Epithelial cell of prostate (primary cell): ENCODE data around the gene XRN2.
A peak's percentile ranks its signal among the peaks of the same experiment; 100 is the strongest.
"Not testable (repeated sequence)": the region's sequence is repeated elsewhere in the genome, so short reads cannot be mapped to it uniquely, and the experiment has no call there.

Experiments used
- DNase-seq: peaks from one replicate; pipeline ENCODE4 v3.0.0-alpha.2; 2011; ENCODE audit warnings: low read depth, low spot score
- H3K27ac ChIP-seq: fragments of 450-650 bp; 2 replicates; pipeline ENCODE4 v1.5.1; 2017; ENCODE audit warnings: mild to moderate bottlenecking

XRN2 gene

DNA sequence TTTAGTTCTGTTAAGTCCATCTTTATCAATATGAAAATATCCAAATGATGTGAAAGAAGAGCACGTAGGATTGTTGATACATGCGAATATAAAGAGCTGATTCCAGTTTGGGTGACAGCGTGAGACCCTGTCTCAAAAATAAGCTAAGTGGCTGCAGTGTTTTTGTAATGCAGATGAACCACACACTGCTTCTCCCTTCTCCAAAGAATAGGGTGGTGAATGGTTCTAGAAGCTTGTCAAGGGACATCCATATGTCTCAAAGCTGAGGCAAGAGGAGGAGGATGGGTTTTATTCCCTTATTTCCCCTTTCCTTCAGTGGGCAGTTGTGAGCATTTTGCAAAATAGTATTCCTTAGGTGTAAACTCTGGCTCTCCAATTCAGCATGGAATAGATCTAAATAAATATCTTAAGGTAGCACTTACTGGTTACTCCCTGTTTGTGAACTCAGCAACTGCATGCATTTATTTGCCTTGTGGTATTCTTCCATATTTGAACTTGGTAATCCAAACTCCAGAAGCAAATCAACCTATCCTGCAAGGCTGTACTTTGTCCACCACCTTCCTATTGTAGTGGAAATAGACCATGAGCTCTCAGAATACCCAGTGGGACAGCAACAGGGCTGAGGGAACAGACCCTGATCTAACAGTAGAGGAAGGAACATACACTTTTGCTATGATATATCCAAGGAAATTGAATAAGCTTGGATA, 38.0 kb downstream of the XRN2 start:
- no peak for DNase-seq
- no peak overlapping the region for H3K27ac ChIP-seq

- no peak overlapping the region for H3K27ac ChIP-seq
- DNase-seq, result no peak
Measured at GRCh38 chr20:21342656-21343345, 39.7 kb downstream of the XRN2 start.

DNA sequence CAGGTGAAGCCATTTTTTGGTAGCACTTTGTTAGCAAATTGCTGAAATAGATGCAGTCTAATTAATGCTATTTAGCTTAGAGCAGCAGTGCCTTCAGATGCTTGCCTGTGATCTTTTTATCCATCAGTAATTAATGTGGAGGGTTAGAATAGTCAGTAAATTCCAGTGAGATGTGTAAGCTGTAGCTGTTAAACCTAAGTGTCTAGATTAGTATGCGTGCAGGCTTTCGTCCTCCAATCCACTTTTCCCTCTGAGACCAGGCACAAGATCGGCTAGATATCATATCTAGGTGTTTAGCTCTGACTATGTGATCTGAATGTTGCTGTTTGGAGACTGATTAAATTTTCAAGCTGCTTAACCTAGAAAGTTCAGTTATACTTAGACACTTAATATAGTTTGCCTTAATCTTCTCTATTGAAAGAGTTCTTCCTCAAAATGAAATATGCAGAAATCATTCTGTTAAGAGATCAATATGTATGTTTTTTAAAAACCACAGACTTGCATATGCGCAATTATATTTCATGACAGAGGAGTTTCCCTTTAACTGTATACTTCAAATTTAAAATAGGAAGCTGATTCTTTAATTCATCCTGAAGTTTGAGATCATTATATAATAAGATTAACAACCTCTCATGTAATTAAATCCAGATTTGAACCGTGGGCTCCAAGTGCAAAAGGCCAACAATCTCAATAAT, 41.2 kb downstream of the XRN2 start:
- DNase-seq, result no peak
- H3K27ac ChIP-seq, result no peak overlapping the region

GRCh38 chr20:21344961-21345360, 41.8 kb downstream of the XRN2 start:
- no peak overlapping the region for H3K27ac ChIP-seq
- no peak for DNase-seq

DNA sequence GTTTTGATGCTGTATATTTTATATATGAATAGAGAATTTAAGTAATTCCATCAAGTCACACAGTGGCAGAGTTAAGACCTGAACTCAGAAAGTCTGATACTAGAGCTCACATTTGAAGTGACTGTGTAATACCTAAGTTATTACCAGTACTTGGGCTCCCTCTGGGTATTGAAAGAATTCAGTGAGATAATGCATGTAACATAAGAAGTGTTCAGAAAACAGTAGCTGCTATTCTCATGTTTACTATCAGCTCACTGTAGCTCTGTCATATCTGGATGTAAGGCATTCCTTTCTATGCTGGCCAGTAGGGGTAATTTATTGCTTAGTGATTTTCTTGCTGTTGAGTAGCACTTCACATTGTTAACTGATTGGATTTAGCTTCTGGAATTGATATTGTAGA, 49.6 kb downstream of the XRN2 start:
- no peak overlapping the region for H3K27ac ChIP-seq
- DNase-seq, result no peak

GRCh38 chr20:21353236-21353635, 50.1 kb downstream of the XRN2 start:
- DNase-seq, result no peak
- H3K27ac ChIP-seq, result no peak overlapping the region

DNA sequence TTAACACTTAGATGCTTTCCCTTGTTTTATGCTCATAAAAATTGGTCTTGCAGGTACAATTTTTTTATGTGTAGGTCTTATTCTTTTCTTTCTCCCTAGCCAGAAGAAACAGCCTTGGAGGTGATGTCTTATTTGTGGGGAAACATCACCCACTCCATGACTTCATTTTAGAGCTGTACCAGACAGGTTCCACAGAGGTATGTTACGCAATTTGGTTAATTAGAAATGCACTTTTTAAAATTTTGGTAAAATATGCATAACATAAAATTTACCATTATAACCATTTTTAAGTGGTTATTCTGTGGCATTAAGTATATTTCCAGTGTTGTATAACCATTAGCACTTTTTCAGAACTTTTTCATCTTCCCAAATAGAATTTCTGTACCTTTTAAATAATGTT, 52.9 kb downstream of the XRN2 start:
- H3K27ac ChIP-seq, result no peak overlapping the region
- DNase-seq, result no peak

DNA sequence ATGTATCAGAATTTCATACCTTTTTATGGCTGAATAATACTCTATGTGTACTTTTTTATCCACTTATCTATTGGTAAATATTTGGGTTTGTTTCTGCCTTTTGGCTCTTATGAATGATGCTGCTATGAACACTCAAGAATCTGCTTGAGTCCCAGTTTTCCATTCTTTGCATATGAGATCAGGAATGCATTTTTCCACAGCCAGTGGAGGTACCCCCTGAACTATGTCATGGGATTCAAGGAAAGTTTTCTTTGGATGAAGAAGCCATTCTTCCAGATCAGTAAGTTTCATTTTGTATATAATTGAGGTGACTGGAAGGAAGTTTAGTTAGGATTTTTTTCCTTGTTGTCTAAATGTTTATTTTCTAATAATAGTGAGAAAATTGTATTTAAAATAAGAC, 53.3 kb downstream of the XRN2 start:
- DNase-seq, result no peak
- H3K27ac ChIP-seq, result no peak overlapping the region

GRCh38 chr20:21357844-21358243, 54.7 kb downstream of the XRN2 start:
- DNase-seq, result no peak
- H3K27ac ChIP-seq, result no peak overlapping the region

DNA sequence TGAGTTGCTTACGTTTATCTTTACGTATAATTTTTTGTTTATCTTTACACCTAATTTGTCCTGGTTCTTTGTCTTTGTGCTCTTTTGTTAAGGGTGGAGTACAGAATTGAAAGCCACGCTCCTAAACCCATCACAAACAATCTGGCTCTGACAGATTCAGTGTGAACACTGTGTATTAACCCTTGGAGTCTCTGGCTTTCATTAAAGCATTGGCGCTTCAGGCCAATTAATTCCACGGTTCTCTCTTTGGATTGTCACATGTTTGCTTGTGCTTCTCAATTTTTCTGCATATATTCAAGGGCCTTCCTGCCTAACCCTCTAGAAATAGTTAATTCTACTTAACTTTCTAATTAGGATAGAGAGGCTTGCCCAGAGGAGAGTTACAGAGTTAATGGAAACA, 55.6 kb downstream of the XRN2 start:
- H3K27ac ChIP-seq, result no peak overlapping the region
- DNase-seq, result no peak

GRCh38 chr20:21360705-21361104, 57.6 kb downstream of the XRN2 start:
- peak overlapping the region; percentile 38 for H3K27ac ChIP-seq
- no peak for DNase-seq

DNA sequence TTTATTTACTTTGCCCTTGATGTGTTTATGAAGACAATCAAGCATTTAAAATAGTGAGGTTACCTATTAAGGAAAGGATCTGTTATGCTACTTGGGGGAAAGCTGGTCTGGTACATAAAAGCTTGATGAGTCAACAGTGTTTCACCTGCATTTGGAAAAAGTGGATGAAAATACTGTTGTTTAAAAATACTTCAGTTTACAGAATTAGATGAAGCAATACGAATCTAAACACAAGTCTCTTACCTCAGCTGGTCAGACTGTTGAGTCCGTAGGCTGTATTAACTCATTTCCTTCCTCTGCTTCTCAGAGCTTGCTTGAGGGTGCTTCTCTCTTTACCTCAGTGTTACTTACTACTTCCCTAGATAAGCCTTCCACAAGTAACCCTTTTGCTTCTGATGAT, 58.1 kb downstream of the XRN2 start:
- peak overlapping the region; percentile 38 for H3K27ac ChIP-seq
- DNase-seq, result no peak

- no peak overlapping the region for H3K27ac ChIP-seq
- no peak for DNase-seq
Measured at GRCh38 chr20:21364413-21364812, 61.3 kb downstream of the XRN2 start.

DNA sequence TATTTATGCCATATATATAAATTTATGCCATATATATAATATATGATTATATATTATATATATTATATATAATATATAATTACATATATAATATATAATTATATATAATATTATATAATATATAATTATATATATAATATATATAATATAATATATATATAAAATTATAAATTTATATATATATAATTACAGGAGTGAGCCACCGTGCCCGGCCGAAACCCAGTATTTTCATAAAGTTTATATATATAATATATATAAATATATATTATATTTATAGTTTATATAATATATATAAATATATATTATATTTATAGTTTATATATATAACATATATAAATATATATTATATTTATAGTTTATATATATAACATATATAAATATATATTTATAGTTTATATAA, 62.6 kb downstream of the XRN2 start:
- no peak overlapping the region for H3K27ac ChIP-seq
- DNase-seq, result no peak

DNA sequence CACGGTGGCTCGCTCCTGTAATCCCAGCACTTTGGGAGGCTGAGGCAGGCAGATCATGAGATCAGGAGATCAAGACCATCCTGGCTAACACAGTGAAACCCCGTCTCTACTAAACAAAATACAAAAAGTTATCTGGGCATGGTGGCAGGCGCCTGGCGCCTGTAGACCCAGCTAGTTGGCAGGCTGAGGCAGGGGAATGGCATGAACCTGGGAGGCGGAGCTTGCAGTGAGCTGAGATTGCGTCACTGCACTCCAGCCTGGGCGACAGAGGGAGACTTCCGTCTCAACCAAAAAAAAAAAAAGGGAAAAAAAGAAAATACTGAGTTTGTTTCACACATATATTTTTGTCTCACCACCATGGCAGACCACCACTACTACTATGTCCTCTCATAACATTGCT, 63.1 kb downstream of the XRN2 start:
- not testable (repeated sequence) for H3K27ac ChIP-seq, DNase-seq

DNA sequence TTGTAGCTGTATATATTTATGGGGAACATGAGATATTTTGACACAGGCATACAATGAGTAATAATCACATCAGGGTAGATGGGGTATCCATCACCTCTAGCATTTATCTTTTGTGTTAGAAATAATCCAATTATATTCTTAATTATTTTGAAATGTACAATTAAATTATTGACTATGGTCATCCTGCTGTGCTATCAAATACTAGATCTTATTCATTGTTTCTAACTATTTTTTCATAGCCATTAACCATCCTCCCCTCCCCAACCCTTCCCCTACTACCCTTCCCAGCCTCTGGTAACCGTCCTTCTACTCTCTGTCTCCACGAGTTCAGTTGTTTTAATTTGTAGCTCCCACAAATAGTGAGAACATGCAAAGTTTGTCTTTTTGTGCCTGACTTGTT, 65.7 kb downstream of the XRN2 start:
- H3K27ac ChIP-seq, result no peak overlapping the region
- no peak for DNase-seq

DNA sequence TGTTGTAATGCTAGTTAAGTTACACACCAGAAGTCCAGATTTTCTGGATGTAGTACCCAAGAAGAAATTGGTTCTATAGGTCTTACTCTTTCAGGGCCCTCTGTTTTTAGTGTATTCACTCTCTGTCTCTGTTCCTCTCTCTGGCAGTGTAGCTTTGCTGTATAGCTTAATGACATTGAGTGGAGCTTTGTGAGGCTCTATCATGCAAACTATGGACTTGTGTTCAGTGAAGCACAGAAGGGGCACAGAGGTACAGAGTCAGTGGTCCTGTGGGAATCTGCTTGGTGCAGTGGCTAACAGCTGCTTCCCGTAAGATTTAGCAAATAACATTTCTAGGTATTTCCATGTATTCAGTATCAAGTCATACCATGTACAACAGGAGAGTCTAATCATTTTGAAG, 68.1 kb downstream of the XRN2 start:
- no peak for DNase-seq
- H3K27ac ChIP-seq, result no peak overlapping the region

- no peak for DNase-seq
- no peak overlapping the region for H3K27ac ChIP-seq
Measured at GRCh38 chr20:21372016-21372415, 68.9 kb downstream of the XRN2 start.

- DNase-seq, result no peak
- H3K27ac ChIP-seq, result no peak overlapping the region
Measured at GRCh38 chr20:21373436-21373835, 70.3 kb downstream of the XRN2 start.

- H3K27ac ChIP-seq, result no peak overlapping the region
- no peak for DNase-seq
Measured at GRCh38 chr20:21376626-21377025, 73.5 kb downstream of the XRN2 start.

DNA sequence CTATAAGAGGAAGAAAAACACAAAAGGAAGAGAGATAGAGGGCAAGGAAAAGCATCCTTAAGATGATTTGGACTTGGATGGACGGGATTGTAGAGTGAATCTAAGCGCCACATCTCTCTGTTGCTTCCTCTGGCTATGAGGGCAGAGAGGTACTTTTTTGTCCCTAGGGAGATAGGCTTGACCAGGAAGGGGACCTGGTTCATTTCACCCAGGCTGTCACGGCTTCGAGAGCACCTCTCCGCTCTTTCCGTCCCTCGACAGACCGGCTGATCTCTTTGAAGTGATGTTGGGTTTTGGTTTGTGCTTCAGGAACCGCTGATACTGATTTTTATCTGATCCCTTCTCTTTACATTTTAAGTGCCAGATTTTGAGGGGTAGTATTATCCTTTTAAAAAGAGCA, 74.6 kb downstream of the XRN2 start:
- no peak for DNase-seq
- no peak overlapping the region for H3K27ac ChIP-seq

GRCh38 chr20:21378259-21378658, 75.1 kb downstream of the XRN2 start:
- no peak for DNase-seq
- H3K27ac ChIP-seq, result no peak overlapping the region
